Ovary (tissue), 3 donors: ENCODE data around the gene SLC49A4.

Source experiments
- CTCF ChIP-seq, 3 donors: fragments of 450-650 bp in 2 of 3; fragments of 200-600 bp in 1 of 3; IDR thresholded peaks; one replicate each; pipeline versions ENCODE4 v1.5.1 to v1.8.0; 2016 to 2022; ENCODE audit warnings: antibody characterized with exemption in 3 of 3, mild to moderate bottlenecking in 1 of 3
- EP300 ChIP-seq: sonication (generic); formaldehyde crosslinking; IDR thresholded peaks from one replicate; pipeline ENCODE4 v1.6.1; 2017; ENCODE audit warnings: antibody characterized with exemption
- donor health status: DM: no; HTN: no; CAD: no.

- TF ChIP-seq CTCF (IDR thresholded peaks at IDR 0.05) (no peak), EP300 (no peak)
Observed at GRCh38 chr3:122907471-122907870, 112.6 kb downstream of the SLC49A4 start.
